ENCODE results near the gene ID1. TPM values are rescaled to one million over a fixed set of nuclear protein-coding genes. Genes with fewer than 3 reads are reported as not detected.

The ID1 gene
- total and polyA plus RNA-seq, 2 of the 13 experiments (the other 11 are each of a cell fraction or from before 2014, with no cell fraction given), result 320 to 419 TPM

DNA sequence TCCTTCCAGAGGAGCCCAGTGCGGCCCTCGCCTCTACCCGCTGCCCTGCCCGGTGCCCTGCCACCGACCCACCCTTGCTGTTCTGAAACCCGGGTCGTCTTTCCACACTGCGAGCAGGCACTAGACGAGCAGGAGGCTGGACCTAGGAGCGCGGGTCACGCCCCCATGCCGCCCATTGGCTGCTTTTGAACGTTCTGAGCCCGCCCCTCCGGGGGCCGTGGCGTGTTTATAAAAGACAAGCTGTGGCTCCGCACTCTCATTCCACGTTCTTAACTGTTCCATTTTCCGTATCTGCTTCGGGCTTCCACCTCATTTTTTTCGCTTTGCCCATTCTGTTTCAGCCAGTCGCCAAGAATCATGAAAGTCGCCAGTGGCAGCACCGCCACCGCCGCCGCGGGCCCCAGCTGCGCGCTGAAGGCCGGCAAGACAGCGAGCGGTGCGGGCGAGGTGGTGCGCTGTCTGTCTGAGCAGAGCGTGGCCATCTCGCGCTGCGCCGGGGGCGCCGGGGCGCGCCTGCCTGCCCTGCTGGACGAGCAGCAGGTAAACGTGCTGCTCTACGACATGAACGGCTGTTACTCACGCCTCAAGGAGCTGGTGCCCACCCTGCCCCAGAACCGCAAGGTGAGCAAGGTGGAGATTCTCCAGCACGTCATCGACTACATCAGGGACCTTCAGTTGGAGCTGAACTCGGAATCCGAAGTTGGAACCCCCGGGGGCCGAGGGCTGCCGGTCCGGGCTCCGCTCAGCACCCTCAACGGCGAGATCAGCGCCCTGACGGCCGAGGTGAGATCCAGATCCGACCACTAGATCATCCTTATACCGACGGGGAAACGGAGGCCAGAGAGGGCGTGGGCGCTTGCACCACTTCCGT, at the start of gene ID1 (continued):
- TF ChIP-seq, protein P1, sequence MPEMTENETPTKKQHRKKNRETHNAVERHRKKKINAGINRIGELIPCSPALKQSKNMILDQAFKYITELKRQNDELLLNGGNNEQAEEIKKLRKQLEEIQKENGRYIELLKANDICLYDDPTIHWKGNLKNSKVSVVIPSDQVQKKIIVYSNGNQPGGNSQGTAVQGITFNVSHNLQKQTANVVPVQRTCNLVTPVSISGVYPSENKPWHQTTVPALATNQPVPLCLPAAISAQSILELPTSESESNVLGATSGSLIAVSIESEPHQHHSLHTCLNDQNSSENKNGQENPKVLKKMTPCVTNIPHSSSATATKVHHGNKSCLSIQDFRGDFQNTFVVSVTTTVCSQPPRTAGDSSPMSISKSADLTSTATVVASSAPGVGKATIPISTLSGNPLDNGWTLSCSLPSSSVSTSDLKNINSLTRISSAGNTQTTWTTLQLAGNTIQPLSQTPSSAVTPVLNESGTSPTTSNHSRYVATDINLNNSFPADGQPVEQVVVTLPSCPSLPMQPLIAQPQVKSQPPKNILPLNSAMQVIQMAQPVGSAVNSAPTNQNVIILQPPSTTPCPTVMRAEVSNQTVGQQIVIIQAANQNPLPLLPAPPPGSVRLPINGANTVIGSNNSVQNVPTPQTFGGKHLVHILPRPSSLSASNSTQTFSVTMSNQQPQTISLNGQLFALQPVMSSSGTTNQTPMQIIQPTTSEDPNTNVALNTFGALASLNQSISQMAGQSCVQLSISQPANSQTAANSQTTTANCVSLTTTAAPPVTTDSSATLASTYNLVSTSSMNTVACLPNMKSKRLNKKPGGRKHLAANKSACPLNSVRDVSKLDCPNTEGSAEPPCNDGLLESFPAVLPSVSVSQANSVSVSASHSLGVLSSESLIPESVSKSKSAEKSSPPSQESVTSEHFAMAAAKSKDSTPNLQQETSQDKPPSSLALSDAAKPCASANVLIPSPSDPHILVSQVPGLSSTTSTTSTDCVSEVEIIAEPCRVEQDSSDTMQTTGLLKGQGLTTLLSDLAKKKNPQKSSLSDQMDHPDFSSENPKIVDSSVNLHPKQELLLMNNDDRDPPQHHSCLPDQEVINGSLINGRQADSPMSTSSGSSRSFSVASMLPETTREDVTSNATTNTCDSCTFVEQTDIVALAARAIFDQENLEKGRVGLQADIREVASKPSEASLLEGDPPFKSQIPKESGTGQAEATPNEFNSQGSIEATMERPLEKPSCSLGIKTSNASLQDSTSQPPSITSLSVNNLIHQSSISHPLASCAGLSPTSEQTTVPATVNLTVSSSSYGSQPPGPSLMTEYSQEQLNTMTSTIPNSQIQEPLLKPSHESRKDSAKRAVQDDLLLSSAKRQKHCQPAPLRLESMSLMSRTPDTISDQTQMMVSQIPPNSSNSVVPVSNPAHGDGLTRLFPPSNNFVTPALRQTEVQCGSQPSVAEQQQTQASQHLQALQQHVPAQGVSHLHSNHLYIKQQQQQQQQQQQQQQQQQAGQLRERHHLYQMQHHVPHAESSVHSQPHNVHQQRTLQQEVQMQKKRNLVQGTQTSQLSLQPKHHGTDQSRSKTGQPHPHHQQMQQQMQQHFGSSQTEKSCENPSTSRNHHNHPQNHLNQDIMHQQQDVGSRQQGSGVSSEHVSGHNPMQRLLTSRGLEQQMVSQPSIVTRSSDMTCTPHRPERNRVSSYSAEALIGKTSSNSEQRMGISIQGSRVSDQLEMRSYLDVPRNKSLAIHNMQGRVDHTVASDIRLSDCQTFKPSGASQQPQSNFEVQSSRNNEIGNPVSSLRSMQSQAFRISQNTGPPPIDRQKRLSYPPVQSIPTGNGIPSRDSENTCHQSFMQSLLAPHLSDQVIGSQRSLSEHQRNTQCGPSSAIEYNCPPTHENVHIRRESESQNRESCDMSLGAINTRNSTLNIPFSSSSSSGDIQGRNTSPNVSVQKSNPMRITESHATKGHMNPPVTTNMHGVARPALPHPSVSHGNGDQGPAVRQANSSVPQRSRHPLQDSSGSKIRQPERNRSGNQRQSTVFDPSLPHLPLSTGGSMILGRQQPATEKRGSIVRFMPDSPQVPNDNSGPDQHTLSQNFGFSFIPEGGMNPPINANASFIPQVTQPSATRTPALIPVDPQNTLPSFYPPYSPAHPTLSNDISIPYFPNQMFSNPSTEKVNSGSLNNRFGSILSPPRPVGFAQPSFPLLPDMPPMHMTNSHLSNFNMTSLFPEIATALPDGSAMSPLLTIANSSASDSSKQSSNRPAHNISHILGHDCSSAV (CRISPR knock-in tag; IDR thresholded peaks at IDR 0.05; ENCODE audit: borderline replicate concordance), result peak; percentile 77; the same call in 1 of the 2 replicates
- peak; percentile 68 for TF ChIP-seq JDP2 (CRISPR knock-in tag; IDR thresholded peaks at IDR 0.05; ENCODE audit: borderline replicate concordance)
- TF ChIP-seq GZF1 (CRISPR knock-in tag; IDR thresholded peaks at IDR 0.05), result peak; percentile 86; the same call in 1 of the 2 replicates
- peak; percentile 94 for TF ChIP-seq HNRNPL (IDR thresholded peaks at IDR 0.05; ENCODE audit: low read depth, low read length)
- TF ChIP-seq ZNF224 (CRISPR knock-in tag; IDR thresholded peaks at IDR 0.05), result peak; percentile 99
- TF ChIP-seq YEATS4 (CRISPR knock-in tag; IDR thresholded peaks at IDR 0.05; ENCODE audit: borderline replicate concordance), result peak; percentile 92
- TF ChIP-seq, protein P2, sequence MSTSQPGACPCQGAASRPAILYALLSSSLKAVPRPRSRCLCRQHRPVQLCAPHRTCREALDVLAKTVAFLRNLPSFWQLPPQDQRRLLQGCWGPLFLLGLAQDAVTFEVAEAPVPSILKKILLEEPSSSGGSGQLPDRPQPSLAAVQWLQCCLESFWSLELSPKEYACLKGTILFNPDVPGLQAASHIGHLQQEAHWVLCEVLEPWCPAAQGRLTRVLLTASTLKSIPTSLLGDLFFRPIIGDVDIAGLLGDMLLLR (CRISPR knock-in tag; IDR thresholded peaks at IDR 0.05), result peak; percentile 90
- TF ChIP-seq FLYWCH1 (CRISPR knock-in tag; IDR thresholded peaks at IDR 0.05), result no peak; the same call in 1 of the 2 replicates
- TF ChIP-seq CCAR2 (optimal IDR thresholded peaks at IDR 0.05; ENCODE audit: low read depth, low read length), result peak; percentile 40
- TF ChIP-seq SOX6 (IDR thresholded peaks at IDR 0.05), result no peak
- no peak; the same call in 1 of the 2 replicates for TF ChIP-seq SOX6 (CRISPR knock-in tag; IDR thresholded peaks at IDR 0.05)
- TF ChIP-seq RELA (CRISPR knock-in tag; IDR thresholded peaks at IDR 0.05), result peak; percentile 94
- TF ChIP-seq FOXK2 (IDR thresholded peaks at IDR 0.05), result peak; percentile 79
- no peak for TF ChIP-seq ZKSCAN5 (CRISPR knock-in tag; IDR thresholded peaks at IDR 0.05)
- peak; percentile 99 for TF ChIP-seq ZNF501 (CRISPR knock-in tag; IDR thresholded peaks at IDR 0.05)
- TF ChIP-seq HES4 (CRISPR knock-in tag; IDR thresholded peaks at IDR 0.05; ENCODE audit: borderline replicate concordance), result peak; percentile 90; the same call in 1 of the 2 replicates
- peak; percentile 86 for TF ChIP-seq PHF21A (CRISPR knock-in tag; IDR thresholded peaks at IDR 0.05)
- peak; percentile 76 for TF ChIP-seq SP2 (CRISPR knock-in tag; IDR thresholded peaks at IDR 0.05)
- TF ChIP-seq POLR2AphosphoS5 (IDR thresholded peaks at IDR 0.05; ENCODE audit: low read depth, low read length), result peak; percentile 99
- 0 out of 2 replicates have a peak, but pooled peaks have one; percentile 93 for TF ChIP-seq ZNF75D (CRISPR knock-in tag; IDR thresholded peaks at IDR 0.05; ENCODE audit: borderline replicate concordance)
- no peak; the same call in 1 of the 2 replicates for TF ChIP-seq SATB2 (CRISPR knock-in tag; IDR thresholded peaks at IDR 0.05)

Measured in HepG2 (cell line).